GM21529 (cell line): ENCODE measurements around the gene SLC5A10.

Source experiments
- ATAC-seq: cut with Tn5 transposase; IDR thresholded peaks from one replicate; pipeline ENCODE4 v1.9.1; 2021; ENCODE audit not compliant: unreplicated experiment

SLC5A10 gene

GRCh38 chr17:19000531-19001325 lies 48.8 kb downstream of the SLC5A10 start:
- ATAC-seq, result no peak

- no peak for ATAC-seq
Measured at GRCh38 chr17:19001907-19002590, 50.1 kb downstream of the SLC5A10 start.

- no peak for ATAC-seq
Measured at GRCh38 chr17:19002805-19003542, 51.0 kb downstream of the SLC5A10 start.

GRCh38 chr17:19003543-19004420 lies 51.8 kb downstream of the SLC5A10 start:
- ATAC-seq, result peak; percentile 21

- ATAC-seq, result peak; percentile 76
Measured at GRCh38 chr17:19004421-19005136, 52.6 kb downstream of the SLC5A10 start, which contains the start of gene FAM83G. TSS of gene FAM83G (minus strand) at chr17:19004764. CDS start at chr17:19004041, 723 bp downstream.

GRCh38 chr17:19005137-19005773 lies 53.3 kb downstream of the SLC5A10 start:
- ATAC-seq, result peak; percentile 11

GRCh38 chr17:19005789-19006430 lies 53.9 kb downstream of the SLC5A10 start:
- no peak for ATAC-seq

- no peak for ATAC-seq
Measured at GRCh38 chr17:19006698-19007097, 54.7 kb downstream of the SLC5A10 start.

GRCh38 chr17:19009970-19010369 lies 58.0 kb downstream of the SLC5A10 start:
- no peak for ATAC-seq

- no peak for ATAC-seq
Measured at GRCh38 chr17:19010729-19011505, 59.0 kb downstream of the SLC5A10 start.

GRCh38 chr17:19011581-19011980 lies 59.6 kb downstream of the SLC5A10 start:
- no peak for ATAC-seq

GRCh38 chr17:19012171-19013080 lies 60.5 kb downstream of the SLC5A10 start:
- ATAC-seq, result no peak

- no peak for ATAC-seq
Measured at GRCh38 chr17:19013226-19013625, 61.3 kb downstream of the SLC5A10 start.

- no peak for ATAC-seq
Measured at GRCh38 chr17:19013806-19014627, 62.1 kb downstream of the SLC5A10 start.

- ATAC-seq, result no peak
Measured at GRCh38 chr17:19014628-19015215, 62.8 kb downstream of the SLC5A10 start.

- no peak for ATAC-seq
Measured at GRCh38 chr17:19015428-19015827, 63.5 kb downstream of the SLC5A10 start.
